ENCODE measurements around the gene TCEA2.

Gene TCEA2

GRCh38 chr20:64050261-64051032, 12.6 kb upstream of the TCEA2 start:
- DNase-seq: no peak

GRCh38 chr20:64051033-64051452, 12.0 kb upstream of the TCEA2 start:
- no peak for DNase-seq

- no peak for DNase-seq
Measured at GRCh38 chr20:64051561-64052325, 11.3 kb upstream of the TCEA2 start.

- no peak for DNase-seq
Measured at GRCh38 chr20:64052326-64052722, 10.7 kb upstream of the TCEA2 start.

GRCh38 chr20:64052987-64053840, 9.8 kb upstream of the TCEA2 start:
- no peak for DNase-seq

GRCh38 chr20:64053841-64054661, 8.9 kb upstream of the TCEA2 start:
- no peak for DNase-seq

GRCh38 chr20:64055396-64055892, 7.6 kb upstream of the TCEA2 start:
- no peak for DNase-seq

GRCh38 chr20:64055893-64056638, 6.9 kb upstream of the TCEA2 start:
- DNase-seq: no peak

- DNase-seq: no peak
Measured at GRCh38 chr20:64056639-64056888, 6.4 kb upstream of the TCEA2 start.

- no peak for DNase-seq
Measured at GRCh38 chr20:64056889-64057627, 5.9 kb upstream of the TCEA2 start.

- DNase-seq: peak; percentile 53 to 60
Measured at GRCh38 chr20:64057628-64058498, 5.1 kb upstream of the TCEA2 start.

GRCh38 chr20:64058536-64058935, 4.5 kb upstream of the TCEA2 start:
- DNase-seq: no peak

GRCh38 chr20:64062276-64062595, 762 bp upstream of the TCEA2 start:
- DNase-seq: no peak

- DNase-seq: no peak
Measured at GRCh38 chr20:64063389-64064144, 569 bp downstream of the TCEA2 start.

GRCh38 chr20:64064145-64064698, 1.2 kb downstream of the TCEA2 start:
- no peak for DNase-seq

GRCh38 chr20:64065062-64065973, 2.3 kb downstream of the TCEA2 start:
- DNase-seq: no peak

GRCh38 chr20:64065974-64066343, 3.0 kb downstream of the TCEA2 start:
- no peak for DNase-seq

All from NCI-H1930 (cell line).